NAMALWA (cell line): ENCODE measurements around the gene RNF144A.

Experiments used
- DNase-seq: peaks from one replicate; pipeline ENCODE4 v3.0.0-alpha.2; 2015; ENCODE audit warnings: low spot score

The RNF144A gene

GRCh38 chr2:6947929-6948676 lies 30.9 kb downstream of the RNF144A start:
- no peak for DNase-seq

- DNase-seq, result no peak
Measured at GRCh38 chr2:6948677-6949351, 31.6 kb downstream of the RNF144A start.

DNA sequence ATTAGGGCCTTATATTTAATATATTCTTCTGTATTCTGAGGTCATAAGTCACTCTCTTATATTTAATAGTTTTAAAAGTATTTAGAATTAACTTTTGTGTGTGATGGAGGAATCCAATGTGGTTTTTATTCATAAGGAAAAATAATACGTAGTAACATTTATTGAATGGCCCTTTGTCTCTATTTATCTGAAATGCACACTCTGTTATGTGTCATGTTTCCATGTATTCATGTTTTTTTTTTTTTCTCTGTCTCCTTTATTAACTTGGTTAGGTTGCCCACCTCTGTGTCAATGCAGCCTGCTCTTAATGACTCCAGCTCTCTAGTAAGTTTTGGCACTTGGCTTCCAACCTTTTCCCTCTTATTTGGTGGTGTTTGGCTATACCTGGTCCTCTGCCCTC lies 33.8 kb downstream of the RNF144A start:
- no peak for DNase-seq

GRCh38 chr2:6952101-6952500 lies 34.9 kb downstream of the RNF144A start:
- DNase-seq, result no peak

- DNase-seq, result no peak
Measured at GRCh38 chr2:6954586-6954985, 37.4 kb downstream of the RNF144A start.

GRCh38 chr2:6955511-6956136 lies 38.4 kb downstream of the RNF144A start:
- no peak for DNase-seq

DNA sequence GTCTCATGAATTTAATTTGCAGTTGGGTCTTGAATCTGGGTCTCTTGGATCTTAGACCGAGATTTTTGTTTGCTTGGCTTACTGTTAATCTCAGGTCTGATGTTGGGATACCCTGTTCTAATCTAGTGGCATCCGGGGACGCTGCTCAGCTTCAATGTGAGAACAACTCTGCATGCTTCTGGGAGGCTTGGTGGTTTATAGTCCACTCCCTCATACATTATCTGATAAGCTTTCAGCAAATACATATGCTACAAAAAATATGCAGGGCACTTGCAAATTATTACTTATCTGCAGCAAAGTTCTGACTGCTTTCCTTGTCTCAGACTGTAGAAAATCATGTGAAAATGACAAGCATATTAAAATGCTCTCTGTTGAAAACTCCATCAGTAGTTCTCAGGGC lies 39.4 kb downstream of the RNF144A start:
- DNase-seq, result no peak

GRCh38 chr2:6957031-6957714 lies 40.0 kb downstream of the RNF144A start:
- no peak for DNase-seq

- DNase-seq, result no peak
Measured at GRCh38 chr2:6957910-6958615, 40.9 kb downstream of the RNF144A start.

DNA sequence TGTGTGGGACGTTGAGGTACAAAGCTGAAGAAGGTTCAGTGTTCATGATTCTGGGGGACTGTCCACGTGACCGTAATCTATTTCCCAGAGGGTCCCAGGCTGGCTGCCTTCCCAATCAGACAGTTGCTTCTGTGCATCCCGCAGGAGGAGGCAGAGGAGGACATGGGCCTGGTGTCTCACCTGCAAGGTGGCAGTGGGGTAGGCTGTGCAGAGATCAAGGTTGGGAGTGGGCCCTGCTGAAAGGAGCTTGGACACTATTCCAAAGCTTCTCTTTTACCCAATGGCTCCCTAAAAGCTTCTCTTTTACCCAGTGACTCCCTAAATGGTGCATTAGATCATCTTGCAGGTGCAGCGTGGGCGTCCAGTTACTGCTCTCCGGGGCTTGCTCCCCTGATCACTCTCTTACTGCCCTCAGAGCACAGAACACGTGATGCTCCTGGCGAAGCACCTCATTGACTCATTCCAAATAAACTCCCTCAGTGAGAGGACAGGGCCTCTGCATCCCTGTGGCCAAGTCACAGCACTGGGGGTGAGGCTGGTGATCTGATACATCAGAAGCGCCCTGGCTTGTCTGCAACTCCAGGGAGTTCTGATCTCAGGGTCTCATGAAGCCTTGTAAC lies 41.5 kb downstream of the RNF144A start:
- DNase-seq, result no peak

GRCh38 chr2:6959751-6960150 lies 42.5 kb downstream of the RNF144A start:
- DNase-seq, result no peak

GRCh38 chr2:6960659-6961058 lies 43.4 kb downstream of the RNF144A start:
- DNase-seq, result no peak

DNA sequence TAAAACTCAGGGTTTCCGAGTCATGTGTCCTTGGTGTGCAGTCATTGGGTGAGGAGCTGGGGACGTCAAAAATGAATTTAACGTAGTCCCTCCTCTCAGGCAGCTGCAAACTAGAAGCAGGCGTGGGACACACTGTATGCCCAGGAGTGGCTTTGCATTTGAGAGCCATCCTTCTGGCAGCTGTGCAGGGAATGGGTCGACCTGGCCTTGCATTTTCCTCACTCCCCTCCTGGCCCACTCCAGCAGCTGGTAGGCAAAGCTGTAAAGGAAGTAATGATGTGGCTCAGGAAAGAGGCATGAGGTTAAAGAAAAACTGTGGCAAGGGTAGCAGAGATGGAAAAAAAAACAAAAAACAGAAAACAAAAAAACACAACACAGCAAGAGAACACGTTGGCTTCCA lies 46.5 kb downstream of the RNF144A start:
- DNase-seq, result no peak

DNA sequence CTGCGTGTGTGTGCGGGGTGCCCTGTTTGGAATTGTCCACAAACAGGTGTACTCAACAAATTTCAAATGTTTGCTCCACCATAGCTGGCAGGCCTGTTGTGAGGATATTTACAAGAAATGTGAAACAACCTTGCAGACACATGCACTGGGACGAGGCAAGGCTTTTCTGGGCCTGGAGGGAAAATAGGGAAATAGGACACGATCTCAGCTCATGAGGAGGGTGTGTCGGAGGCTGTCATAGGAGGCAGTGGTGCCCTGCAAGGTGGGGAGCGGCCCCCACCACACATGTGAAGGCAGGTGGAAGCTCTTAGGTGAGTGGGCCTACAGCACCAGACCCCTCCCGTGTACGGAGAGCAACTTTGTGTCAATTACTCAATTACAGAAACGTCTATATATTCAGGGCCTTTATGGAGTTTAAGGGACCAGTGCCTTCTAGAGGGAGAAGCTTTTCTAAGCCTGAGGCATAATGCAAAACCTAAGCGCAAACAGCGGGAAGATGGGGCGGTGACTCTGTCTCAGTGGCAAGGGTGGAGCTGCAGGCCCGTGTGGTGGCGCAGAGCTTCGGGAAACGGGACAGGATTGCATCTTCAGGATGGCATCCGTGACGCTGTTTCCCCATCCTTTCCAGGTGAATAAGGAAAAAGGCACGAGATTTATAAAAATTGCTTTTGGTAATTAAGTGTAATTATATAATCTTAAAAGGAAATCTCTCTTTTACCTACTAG lies 48.0 kb downstream of the RNF144A start:
- no peak for DNase-seq

DNA sequence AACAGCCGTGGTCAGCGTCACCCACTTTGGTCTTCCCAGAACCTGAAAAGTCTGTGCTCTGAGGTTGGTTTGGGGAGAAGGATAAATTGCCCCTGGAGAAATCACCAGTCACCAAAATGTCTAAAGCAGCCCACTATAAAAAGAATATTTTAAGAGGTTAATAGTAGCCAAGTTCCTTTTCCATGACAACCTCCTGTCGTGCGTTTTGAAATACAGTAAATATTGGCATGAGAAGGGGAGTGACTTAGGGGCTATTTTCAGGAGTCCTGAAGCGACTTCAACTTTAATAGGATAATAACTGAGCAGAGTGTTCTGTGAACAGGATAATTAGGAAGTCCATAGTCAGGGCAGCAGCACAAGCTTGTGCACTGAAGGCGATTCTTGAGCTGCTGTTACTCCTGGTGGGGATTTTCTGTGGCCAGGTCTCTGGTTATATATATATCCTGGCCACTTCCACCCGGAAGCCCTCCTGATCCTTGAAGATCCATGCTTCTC lies 49.3 kb downstream of the RNF144A start:
- no peak for DNase-seq

GRCh38 chr2:6967301-6967700 lies 50.1 kb downstream of the RNF144A start:
- no peak for DNase-seq

DNA sequence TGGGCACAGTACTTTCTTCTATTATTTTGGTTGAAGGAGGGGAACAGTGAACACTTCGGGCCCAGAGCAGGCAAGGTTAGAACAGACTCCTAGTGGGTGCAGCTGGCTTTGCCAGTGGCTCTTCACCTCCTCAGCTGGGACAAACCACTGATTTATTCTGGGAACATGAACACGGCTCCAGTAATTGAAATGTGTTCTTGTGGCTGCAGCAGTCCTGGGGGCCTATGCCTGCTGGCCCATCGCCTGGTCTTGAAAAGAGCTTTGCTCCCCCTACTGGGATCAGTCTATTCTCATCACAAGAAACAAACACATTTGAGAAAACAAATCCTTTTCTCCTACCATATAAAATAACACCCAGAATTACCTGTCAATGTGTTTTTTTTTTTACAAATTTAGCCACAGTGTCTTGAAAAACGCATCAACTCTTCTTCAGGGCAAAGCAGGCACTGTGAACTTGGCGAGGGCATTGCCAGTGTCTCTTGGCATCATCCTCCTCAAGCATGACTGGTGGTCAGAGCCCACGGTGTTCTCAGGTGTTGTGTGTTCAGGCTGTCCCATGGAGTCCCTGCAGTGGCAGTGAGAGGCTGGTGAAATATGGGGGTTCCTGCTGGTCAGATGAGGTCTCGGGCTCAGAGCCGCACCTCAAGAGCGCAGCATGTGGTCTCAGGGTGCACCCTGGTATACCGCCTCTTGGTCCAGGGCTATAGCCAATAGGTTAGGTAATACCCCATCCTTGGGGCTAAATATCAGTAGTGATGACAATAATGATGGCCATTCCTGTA lies 51.3 kb downstream of the RNF144A start:
- peak; percentile 5 for DNase-seq

DNA sequence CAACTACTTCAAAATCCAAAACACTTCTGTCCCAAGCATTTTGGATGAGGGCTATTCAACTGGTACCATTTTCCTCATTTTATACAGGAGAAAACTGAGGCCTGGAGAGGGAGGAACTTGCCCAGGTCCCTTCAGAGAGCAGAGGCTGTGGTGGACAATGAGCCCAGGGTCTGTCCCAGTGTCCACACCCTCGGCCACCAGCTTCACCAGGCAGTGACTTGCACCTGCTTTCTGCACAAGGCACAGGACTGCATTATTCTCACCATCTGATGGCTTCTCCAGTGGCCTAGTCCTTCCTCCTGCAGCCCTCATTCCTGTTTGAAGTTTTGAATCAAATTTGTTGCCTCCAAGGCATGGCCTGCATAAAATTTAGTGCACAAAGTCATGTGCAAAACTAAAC lies 53.3 kb downstream of the RNF144A start:
- no peak for DNase-seq

- no peak for DNase-seq
Measured at GRCh38 chr2:6970976-6971480, 53.8 kb downstream of the RNF144A start.

DNA sequence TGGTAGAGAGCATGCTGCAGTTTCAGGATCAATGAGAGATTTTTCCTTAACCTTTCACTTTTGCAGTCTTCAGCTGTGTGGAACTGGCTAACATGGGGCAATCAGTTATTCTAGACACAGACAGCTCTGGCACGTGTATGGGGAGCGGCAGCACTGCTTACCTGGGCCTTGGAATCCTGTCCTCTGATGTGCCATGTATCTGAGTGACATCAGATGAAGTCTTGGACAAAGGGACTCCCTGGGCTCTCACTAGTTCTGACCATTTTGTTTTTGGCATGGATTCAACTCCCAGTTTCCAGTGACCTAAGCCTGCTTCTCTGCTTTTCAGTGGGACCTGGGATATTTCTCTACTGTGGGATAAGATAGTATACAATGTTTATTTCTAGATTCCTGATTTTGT lies 54.3 kb downstream of the RNF144A start:
- DNase-seq, result no peak
